Kidney epithelial cell (primary cell): ENCODE results near the gene KHNYN. TPM values are rescaled to one million over a fixed set of nuclear protein-coding genes. Genes with fewer than 3 reads are reported as not detected.

Experiments used
- DNase-seq: peaks from one replicate; pipeline ENCODE4 v3.0.0-alpha.2; 2010; ENCODE audit warnings: low read depth
- H3K27me3 ChIP-seq: 2 replicates; pipeline ENCODE4 v1.6.0; 2011; ENCODE audit warnings: low read length; ENCODE audit not compliant: control insufficient read depth, insufficient read depth
- H3K36me3 ChIP-seq: 2 replicates; pipeline ENCODE4 v1.5.1; 2011; ENCODE audit warnings: low read length; ENCODE audit not compliant: control insufficient read depth, insufficient read depth
- H3K4me3 ChIP-seq: 2 replicates; pipeline ENCODE4 v1.5.1; 2011; ENCODE audit warnings: low read depth, mild to moderate bottlenecking, control low read depth, low read length
- total RNA-seq: library from RNA; depleted of rRNA; stranded (reverse); fragments of >200 nt; gene quantifications from 2 replicates; pipeline ENCODE4 v1.2.3, GENCODE V29; 2015
- TF ChIP-seq, protein P1 (sequence below): IDR thresholded peaks from 2 replicates; pipeline ENCODE4 v1.5.1; 2011; ENCODE audit warnings: mild to moderate bottlenecking, moderate library complexity, low read length, control low read depth, inconsistent platforms; ENCODE audit not compliant: insufficient read depth, poor library complexity, severe bottlenecking

Gene KHNYN
- total RNA-seq: 44.0 and 47.8 TPM in 2 replicates

- no peak for DNase-seq
- Histone ChIP-seq H3K36me3 (peaks cover 2% of the 10 kb centered on the region), H3K4me3 (peak within 1 kb of the TSS; percentile 68), H3K27me3 (no peaks in the 10 kb centered on the region)
- TF ChIP-seq, protein P1, sequence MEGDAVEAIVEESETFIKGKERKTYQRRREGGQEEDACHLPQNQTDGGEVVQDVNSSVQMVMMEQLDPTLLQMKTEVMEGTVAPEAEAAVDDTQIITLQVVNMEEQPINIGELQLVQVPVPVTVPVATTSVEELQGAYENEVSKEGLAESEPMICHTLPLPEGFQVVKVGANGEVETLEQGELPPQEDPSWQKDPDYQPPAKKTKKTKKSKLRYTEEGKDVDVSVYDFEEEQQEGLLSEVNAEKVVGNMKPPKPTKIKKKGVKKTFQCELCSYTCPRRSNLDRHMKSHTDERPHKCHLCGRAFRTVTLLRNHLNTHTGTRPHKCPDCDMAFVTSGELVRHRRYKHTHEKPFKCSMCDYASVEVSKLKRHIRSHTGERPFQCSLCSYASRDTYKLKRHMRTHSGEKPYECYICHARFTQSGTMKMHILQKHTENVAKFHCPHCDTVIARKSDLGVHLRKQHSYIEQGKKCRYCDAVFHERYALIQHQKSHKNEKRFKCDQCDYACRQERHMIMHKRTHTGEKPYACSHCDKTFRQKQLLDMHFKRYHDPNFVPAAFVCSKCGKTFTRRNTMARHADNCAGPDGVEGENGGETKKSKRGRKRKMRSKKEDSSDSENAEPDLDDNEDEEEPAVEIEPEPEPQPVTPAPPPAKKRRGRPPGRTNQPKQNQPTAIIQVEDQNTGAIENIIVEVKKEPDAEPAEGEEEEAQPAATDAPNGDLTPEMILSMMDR: no peak
Observed at GRCh38 chr14:24429395-24430142, at the start of gene KHNYN, which contains the start of gene CBLN3. Gene KHNYN, plus strand, starts transcription at chr14:24429954. Its CDS starts 777 bp downstream, at chr14:24430731. Gene CBLN3, minus strand, starts transcription at chr14:24429668. Its CDS starts 614 bp downstream, at chr14:24429054.

- Histone ChIP-seq H3K4me3 (no peak overlapping the region), H3K27me3 (peaks cover 2% of the 10 kb centered on the region), H3K36me3 (no peaks in the 10 kb centered on the region)
- TF ChIP-seq, protein P1: no peak
- no peak for DNase-seq
Observed at GRCh38 chr14:24381363-24382063, 48.2 kb upstream of the KHNYN start.

- DNase-seq: no peak
- Histone ChIP-seq H3K27me3 (peaks cover 2% of the 10 kb centered on the region), H3K36me3 (no peaks in the 10 kb centered on the region), H3K4me3 (no peak overlapping the region)
- TF ChIP-seq, protein P1: no peak
Observed at GRCh38 chr14:24382064-24382371, 47.7 kb upstream of the KHNYN start.

- H3K4me3 ChIP-seq: no peak overlapping the region
- TF ChIP-seq, protein P1: no peak
- H3K36me3 ChIP-seq: no peaks in the 10 kb centered on the region
- no peak for DNase-seq
- H3K27me3 ChIP-seq: peaks cover 2% of the 10 kb centered on the region
Observed at GRCh38 chr14:24384169-24384568, 45.6 kb upstream of the KHNYN start.

DNA sequence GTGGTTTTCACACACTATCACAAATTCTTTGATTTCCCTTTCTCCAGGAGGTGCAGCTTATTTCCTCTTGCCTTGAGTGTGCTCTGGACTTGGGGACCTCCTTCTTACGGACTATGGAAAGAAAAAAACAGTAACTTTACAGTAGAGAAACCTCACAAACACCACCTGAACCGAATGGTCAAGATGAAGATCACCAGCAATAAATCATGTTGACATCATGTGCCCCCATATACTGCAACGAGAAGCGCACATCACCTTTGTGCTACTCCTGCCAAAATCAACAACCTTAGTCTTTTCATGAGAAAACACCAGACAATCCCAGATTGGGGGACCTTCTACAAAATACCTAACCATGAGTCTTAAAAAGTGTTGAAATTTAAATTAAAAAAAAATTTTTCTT is 44.2 kb upstream of the KHNYN start:
- Histone ChIP-seq H3K27me3 (peaks cover 2% of the 10 kb centered on the region), H3K36me3 (no peaks in the 10 kb centered on the region), H3K4me3 (no peak overlapping the region)
- TF ChIP-seq, protein P1: no peak
- no peak for DNase-seq
